Panc1 (cell line): Measurements from ENCODE around the gene FNDC10. TPM values are rescaled to one million over a fixed set of nuclear protein-coding genes. Genes with fewer than 3 reads are reported as not detected.

Experiments used
- ATAC-seq: fragments of 200-7000 bp; cut with Tn5 transposase; 2 replicates; pipeline ENCODE4 v1.9.1; 2020; ENCODE audit warnings: mild to moderate bottlenecking, moderate library complexity
- BruUV-seq: library from RNA; stranded (reverse); fragments of 400-500 nt; replicated peaks from 2 replicates; lab custom pipeline; 2021; lab: Mats Ljungman, UMichigan
- CTCF ChIA-PET: fragments of 300-600 bp; sonication (Branson Sonifier 250); formaldehyde crosslinking; loops from one replicate; lab custom pipeline; 2022; ENCODE audit warnings: antibody characterized with exemption; lab: Charles Lee
- POLR2A ChIA-PET: fragments of 300-600 bp; sonication (Branson Sonifier 250); formaldehyde crosslinking; loops from one replicate; lab custom pipeline; 2022; ENCODE audit warnings: antibody characterized with exemption; lab: Charles Lee
- DNase-seq: peaks from one replicate; pipeline ENCODE4 v3.0.0-alpha.2; 2010; ENCODE audit warnings: low read depth, low spot score
- H3K27ac ChIP-seq: 2 replicates; pipeline ENCODE4 v1.5.1; 2011; ENCODE audit warnings: mild to moderate bottlenecking, low read length, inconsistent platforms
- H3K27me3 ChIP-seq: fragments of 200-500 bp; sonication (Bioruptor generic); 2 replicates; pipeline ENCODE4 v1.6.0; 2014; ENCODE audit warnings: low read length, inconsistent platforms; ENCODE audit not compliant: control insufficient read depth, insufficient read depth
- H3K36me3 ChIP-seq: fragments of 200-500 bp; sonication (Bioruptor generic); 2 replicates; pipeline ENCODE4 v1.5.1; 2014; ENCODE audit warnings: inconsistent platforms, mild to moderate bottlenecking, low read length, moderate library complexity; ENCODE audit not compliant: control insufficient read depth, insufficient read depth
- H3K4me1 ChIP-seq: 2 replicates; pipeline ENCODE4 v1.5.1; 2011; ENCODE audit warnings: inconsistent platforms, mild to moderate bottlenecking, low read length, moderate library complexity; ENCODE audit not compliant: control insufficient read depth, insufficient read depth
- H3K4me3 ChIP-seq, 2 experiments: 2 replicates each; pipeline ENCODE4 v1.5.1; 2011 to 2012; ENCODE audit warnings: low read depth in 2 of 2, low read length in 2 of 2, mild to moderate bottlenecking in 2 of 2, inconsistent platforms in 1 of 2, moderate library complexity in 1 of 2
- H3K9me3 ChIP-seq: fragments of 200-500 bp; sonication (Bioruptor generic); 2 replicates; pipeline ENCODE4 v1.5.1; 2014; ENCODE audit warnings: low read depth, mild to moderate bottlenecking, inconsistent platforms, low read length, moderate library complexity; ENCODE audit not compliant: control insufficient read depth, insufficient read depth
- POLR2AphosphoS5 ChIP-seq: IDR thresholded peaks from 2 replicates; pipeline ENCODE4 v1.6.1; 2012; ENCODE audit warnings: mild to moderate bottlenecking, low read depth, low read length, moderate library complexity
- REST ChIP-seq, 2 experiments: IDR thresholded peaks; 2 replicates each; pipeline ENCODE4 v1.6.1; 2011 to 2012; ENCODE audit warnings: low read depth in 2 of 2, control low read depth in 1 of 2, low read length in 1 of 2, mild to moderate bottlenecking in 1 of 2, moderate library complexity in 1 of 2; ENCODE audit not compliant: insufficient read depth in 1 of 2
- SIN3A ChIP-seq: IDR thresholded peaks from 2 replicates; pipeline ENCODE4 v1.6.1; 2012; ENCODE audit warnings: low read depth, mild to moderate bottlenecking, low read length, moderate library complexity, borderline replicate concordance; ENCODE audit not compliant: insufficient read depth
- TCF7L2 ChIP-seq: IDR thresholded peaks from 2 replicates; pipeline ENCODE4 v1.6.1; 2011; ENCODE audit warnings: mild to moderate bottlenecking, low read depth, low read length, inconsistent platforms
- in situ Hi-C: cut with HindIII; loops from 2 replicates; pipeline ENCODE4 v1.10.0; 2016; ENCODE audit warnings: low sequenced_read_pairs, low pct_unique_long_range_greater_than_20kb
- intact Hi-C: fragments of 100-400 bp; cut with micrococcal nuclease; formaldehyde crosslinking; loops from one replicate; pipeline ENCODE4 v1.10.0; 2022; ENCODE audit not compliant: unreplicated experiment
- total RNA-seq: library from RNA; stranded (reverse); gene quantifications from one replicate; pipeline ENCODE4 v1.2.1, GENCODE V29; 2021; ENCODE audit not compliant: unreplicated experiment
- TF ChIP-seq, protein P1 (sequence below): fragments of 450-650 bp; IDR thresholded peaks from 2 replicates; pipeline ENCODE4 v1.5.1; 2017; ENCODE audit warnings: mild to moderate bottlenecking

The FNDC10 gene
- total RNA-seq, 1 experiment from 2014 or later = 16.2 TPM

DNA sequence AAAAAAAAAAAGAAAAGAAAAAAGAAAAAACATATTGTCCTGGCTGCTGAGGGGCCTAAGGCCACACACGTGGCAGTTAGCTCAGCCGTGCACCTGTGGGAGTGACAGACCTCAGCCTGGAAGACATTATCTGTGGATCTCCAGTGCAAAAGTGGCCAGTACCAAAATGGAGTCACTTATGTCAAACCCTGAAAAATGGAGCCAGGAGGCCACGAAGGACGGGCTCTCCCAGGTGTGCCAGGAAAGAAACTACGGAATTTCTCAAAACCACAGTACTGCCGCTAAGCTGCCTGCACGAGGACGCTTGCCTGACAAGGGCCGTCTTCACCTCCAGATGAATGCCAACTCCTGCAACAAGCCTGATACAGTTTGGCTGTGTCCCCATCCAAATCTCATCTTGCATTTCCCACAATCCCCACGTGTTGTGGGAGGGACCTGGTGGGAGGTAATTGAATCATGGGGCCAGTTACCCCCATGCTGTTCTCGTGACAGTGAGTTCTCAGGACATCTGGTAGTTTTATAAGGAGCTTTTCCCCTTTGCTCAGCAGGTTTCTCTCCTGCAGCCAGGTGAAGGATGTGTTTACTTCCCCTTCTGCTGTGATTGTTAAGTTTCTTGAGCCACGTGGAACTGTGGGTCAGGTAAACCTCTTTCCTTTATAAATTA, 10.0 kb upstream of the FNDC10 start:
- TF ChIP-seq SIN3A (no peak), REST (IDR thresholded peaks at IDR 0.05; ENCODE audit: insufficient read depth in 1 of 2, low read depth in 2 of 2, low read length in 1 of 2) (no peak), POLR2AphosphoS5 (no peak), TCF7L2 (no peak)
- TF ChIP-seq, protein P1, sequence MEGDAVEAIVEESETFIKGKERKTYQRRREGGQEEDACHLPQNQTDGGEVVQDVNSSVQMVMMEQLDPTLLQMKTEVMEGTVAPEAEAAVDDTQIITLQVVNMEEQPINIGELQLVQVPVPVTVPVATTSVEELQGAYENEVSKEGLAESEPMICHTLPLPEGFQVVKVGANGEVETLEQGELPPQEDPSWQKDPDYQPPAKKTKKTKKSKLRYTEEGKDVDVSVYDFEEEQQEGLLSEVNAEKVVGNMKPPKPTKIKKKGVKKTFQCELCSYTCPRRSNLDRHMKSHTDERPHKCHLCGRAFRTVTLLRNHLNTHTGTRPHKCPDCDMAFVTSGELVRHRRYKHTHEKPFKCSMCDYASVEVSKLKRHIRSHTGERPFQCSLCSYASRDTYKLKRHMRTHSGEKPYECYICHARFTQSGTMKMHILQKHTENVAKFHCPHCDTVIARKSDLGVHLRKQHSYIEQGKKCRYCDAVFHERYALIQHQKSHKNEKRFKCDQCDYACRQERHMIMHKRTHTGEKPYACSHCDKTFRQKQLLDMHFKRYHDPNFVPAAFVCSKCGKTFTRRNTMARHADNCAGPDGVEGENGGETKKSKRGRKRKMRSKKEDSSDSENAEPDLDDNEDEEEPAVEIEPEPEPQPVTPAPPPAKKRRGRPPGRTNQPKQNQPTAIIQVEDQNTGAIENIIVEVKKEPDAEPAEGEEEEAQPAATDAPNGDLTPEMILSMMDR = no peak
- ATAC-seq = no peak
- no peaks in the 10 kb centered on the region for H3K9me3 ChIP-seq
- no peaks in the 10 kb centered on the region for H3K27me3 ChIP-seq
- BruUV-seq = no TSS peak
- no peak overlapping the region for H3K4me3 ChIP-seq
- H3K36me3 ChIP-seq = no peaks in the 10 kb centered on the region
- POLR2A ChIA-PET = no interaction called here
- CTCF ChIA-PET = no interaction called here
- no peak for DNase-seq
- H3K27ac ChIP-seq = no peak overlapping the region
- in situ Hi-C loops (no loop called here), intact Hi-C loops (no loop called here)
- peaks cover 10% of the 10 kb centered on the region for H3K4me1 ChIP-seq

DNA sequence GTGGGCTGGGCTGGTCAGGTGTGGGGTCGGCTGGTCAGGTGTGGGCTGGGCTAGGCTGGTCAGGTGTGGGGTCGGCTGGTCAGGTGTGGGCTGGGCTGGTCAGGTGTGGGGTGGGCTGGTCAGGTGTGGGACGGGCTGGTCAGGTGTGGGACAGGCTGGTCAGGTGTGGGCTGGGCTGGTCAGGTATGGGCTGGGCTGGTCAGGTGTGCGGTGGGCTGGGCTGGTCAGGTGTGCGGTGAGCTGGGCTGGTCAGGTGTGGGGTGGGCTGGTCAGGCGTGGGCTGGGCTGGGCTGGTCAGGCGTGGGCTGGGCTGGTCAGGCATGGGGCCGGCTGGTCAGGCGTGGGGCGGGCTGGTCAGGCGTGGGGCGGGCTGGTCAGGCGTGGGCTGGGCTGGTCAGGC, 6.3 kb upstream of the FNDC10 start:
- H3K27me3 ChIP-seq = no peaks in the 10 kb centered on the region
- ATAC-seq = no peak
- DNase-seq = no peak
- H3K36me3 ChIP-seq = no peaks in the 10 kb centered on the region
- no TSS peak for BruUV-seq
- intact Hi-C loops = no loop called here
- H3K4me3 ChIP-seq = no peak overlapping the region
- H3K27ac ChIP-seq = no peak overlapping the region
- in situ Hi-C loops = no loop called here
- H3K9me3 ChIP-seq = no peaks in the 10 kb centered on the region
- POLR2A ChIA-PET = no interaction called here
- H3K4me1 ChIP-seq = no peaks in the 10 kb centered on the region
- no peak for TF ChIP-seq REST (IDR thresholded peaks at IDR 0.05; ENCODE audit: insufficient read depth in 1 of 2, low read depth in 2 of 2, low read length in 1 of 2)
- no peak for TF ChIP-seq SIN3A
- no peak for TF ChIP-seq POLR2AphosphoS5
- TF ChIP-seq TCF7L2 = no peak
- TF ChIP-seq, protein P1 = no peak
- CTCF ChIA-PET = no interaction called here
